Measurements from ENCODE around the gene SLC30A5. TPM values are rescaled to one million over a fixed set of nuclear protein-coding genes. Genes with fewer than 3 reads are reported as not detected.
"Not testable (repeated sequence)": the region's sequence is repeated elsewhere in the genome, so short reads cannot be mapped to it uniquely, and the experiment has no call there.

The SLC30A5 gene
- total and polyA plus RNA-seq, 10 of the 15 experiments (the other 5 are each of a cell fraction or from before 2014, with no cell fraction given): 14.7 to 67.9 (median 38.4) TPM

DNA sequence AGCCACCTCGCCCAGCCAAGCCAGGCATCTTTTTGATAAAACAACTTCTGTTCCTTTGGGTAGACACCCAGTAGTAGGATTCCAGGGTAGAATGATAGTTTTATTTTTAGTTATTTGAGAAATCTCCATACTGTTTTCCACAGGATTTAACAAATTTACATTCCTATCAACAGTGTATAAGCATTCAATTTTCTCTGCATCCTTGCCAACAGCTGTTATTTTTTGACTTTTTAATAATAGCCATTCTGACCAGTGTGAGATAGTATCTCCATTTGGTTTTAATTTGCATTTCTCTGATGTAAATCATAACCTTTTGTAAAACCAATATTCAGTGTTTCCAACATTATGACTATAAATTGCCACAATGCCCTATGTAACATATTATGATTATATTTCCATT, 45.0 kb downstream of the SLC30A5 start:
- ChIA-PET CTCF (interaction anchor here (1.2 kb wide), 1 partner anchor 13 kb away, joined by 3 read pairs; no protein-coding TSS in a partner anchor), SMC1A (ENCODE audit: uncharacterized antibody, unreplicated experiment) (interaction anchor here (0.7 kb wide), 1 partner anchor 1998 kb away, joined by 3 read pairs; no protein-coding TSS in a partner anchor), RAD21 (ENCODE audit: unreplicated experiment) (no interaction called here), POLR2A (no interaction called here)
- Histone ChIP-seq H3K9ac (ENCODE audit: control insufficient read depth, insufficient read depth, low read length) (no peak overlapping the region), H3K4me3 (no peak overlapping the region), H3K36me3 (ENCODE audit: control insufficient read depth in 2 of 2, insufficient read depth in 2 of 2, low read length in 1 of 2) (no peaks in the 10 kb centered on the region), H3K27ac (ENCODE audit: control insufficient read depth, insufficient read depth) (no peak overlapping the region), H3K79me2 (ENCODE audit: control insufficient read depth, insufficient read depth, low read length) (no peaks in the 10 kb centered on the region), H2AFZ (ENCODE audit: control insufficient read depth, low read depth, low read length) (no peak overlapping the region), H3K4me1 (ENCODE audit: control insufficient read depth, insufficient read depth, low read length) (peaks cover 6% of the 10 kb centered on the region), H3K27me3 (replicated peaks in 1 of 2; ENCODE audit: control insufficient read depth in 2 of 2, insufficient read depth in 2 of 2, low read length in 1 of 2) (no peaks in the 10 kb centered on the region), H4K20me1 (ENCODE audit: control insufficient read depth, insufficient read depth) (no peaks in the 10 kb centered on the region), H3K9me3 (replicated peaks; ENCODE audit: control insufficient read depth, insufficient read depth, low read length) (no peaks in the 10 kb centered on the region; the same call in 2 of the 3 replicates), H3K4me2 (ENCODE audit: control insufficient read depth, insufficient read depth) (no peak overlapping the region)
- in situ Hi-C loops (cut with MboI): no loop called here
- intact Hi-C loops (cut with micrococcal nuclease; ENCODE audit: unreplicated experiment): no loop called here
- whole genome bisulfite sequencing (ENCODE audit: insufficient coverage, insufficient replicate concordance, low lambda C conversion rate, missing lambda C conversion rate): 85% methylated on average over 1 of the region's 1 CpG
- no TSS peak for BruUV-seq (replicated peaks)
- no peak for TF ChIP-seq ASH2L (IDR thresholded peaks at IDR 0.05; ENCODE audit: borderline replicate concordance, low read depth)
- TF ChIP-seq NFYB (IDR thresholded peaks at IDR 0.05; ENCODE audit: insufficient read depth, low read depth, low read length): no peak
- TF ChIP-seq, protein P1, sequence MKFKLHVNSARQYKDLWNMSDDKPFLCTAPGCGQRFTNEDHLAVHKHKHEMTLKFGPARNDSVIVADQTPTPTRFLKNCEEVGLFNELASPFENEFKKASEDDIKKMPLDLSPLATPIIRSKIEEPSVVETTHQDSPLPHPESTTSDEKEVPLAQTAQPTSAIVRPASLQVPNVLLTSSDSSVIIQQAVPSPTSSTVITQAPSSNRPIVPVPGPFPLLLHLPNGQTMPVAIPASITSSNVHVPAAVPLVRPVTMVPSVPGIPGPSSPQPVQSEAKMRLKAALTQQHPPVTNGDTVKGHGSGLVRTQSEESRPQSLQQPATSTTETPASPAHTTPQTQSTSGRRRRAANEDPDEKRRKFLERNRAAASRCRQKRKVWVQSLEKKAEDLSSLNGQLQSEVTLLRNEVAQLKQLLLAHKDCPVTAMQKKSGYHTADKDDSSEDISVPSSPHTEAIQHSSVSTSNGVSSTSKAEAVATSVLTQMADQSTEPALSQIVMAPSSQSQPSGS (IDR thresholded peaks at IDR 0.05; ENCODE audit: low read length): no peak
- no peak for TF ChIP-seq MYC (IDR thresholded peaks at IDR 0.05; ENCODE audit: insufficient read depth, insufficient read length, insufficient replicate concordance, low read length, severe bottlenecking)
- TF ChIP-seq MTA3 (IDR thresholded peaks at IDR 0.05; ENCODE audit: borderline replicate concordance, low read length): no peak
- no peak for TF ChIP-seq POU2F2 (IDR thresholded peaks at IDR 0.05; ENCODE audit: borderline replicate concordance, low read depth, low read length)
- no peak for TF ChIP-seq MXI1 (IDR thresholded peaks at IDR 0.05; ENCODE audit: low read depth, low read length)
- TF ChIP-seq RELA (IDR thresholded peaks at IDR 0.05; ENCODE audit: borderline replicate concordance, partially characterized antibody): no peak
- no peak for TF ChIP-seq TARDBP (IDR thresholded peaks at IDR 0.05; ENCODE audit: borderline replicate concordance)
- DNase-seq (ENCODE audit: low read depth, low spot score) (no peak), ATAC-seq (no peak), FAIRE-seq (no peak)

DNA sequence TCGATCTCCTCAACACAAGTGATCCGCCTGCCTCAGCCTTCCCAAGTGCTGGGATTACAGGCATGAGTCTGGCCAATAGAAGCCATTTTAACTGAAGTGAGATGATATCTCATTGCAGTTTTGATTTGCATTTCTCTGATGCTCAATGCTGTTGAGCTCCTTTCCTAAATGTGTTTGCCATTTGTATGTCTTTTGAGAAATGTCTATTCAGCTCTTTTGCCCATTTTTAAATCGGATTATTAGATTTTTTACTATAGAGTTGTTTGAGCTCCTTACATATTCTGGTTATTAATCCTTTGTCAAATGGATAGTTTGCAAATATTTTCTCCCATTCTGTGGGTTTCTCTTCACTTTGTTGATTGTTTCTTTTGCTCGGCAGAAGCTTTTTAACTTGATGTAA, 46.4 kb downstream of the SLC30A5 start:
- H3K36me3 ChIP-seq (ENCODE audit: control insufficient read depth in 2 of 2, insufficient read depth in 2 of 2, low read length in 1 of 2); H3K27ac ChIP-seq (ENCODE audit: control insufficient read depth, insufficient read depth); BruUV-seq (replicated peaks); RAD21 ChIA-PET (ENCODE audit: unreplicated experiment); FAIRE-seq; in situ Hi-C loops (cut with MboI); H3K79me2 ChIP-seq (ENCODE audit: control insufficient read depth, insufficient read depth, low read length); ATAC-seq; H4K20me1 ChIP-seq (ENCODE audit: control insufficient read depth, insufficient read depth); intact Hi-C loops (cut with micrococcal nuclease; ENCODE audit: unreplicated experiment); H3K9me3 ChIP-seq (replicated peaks; ENCODE audit: control insufficient read depth, insufficient read depth, low read length); H3K9ac ChIP-seq (ENCODE audit: control insufficient read depth, insufficient read depth, low read length); H3K4me3 ChIP-seq; H3K4me2 ChIP-seq (ENCODE audit: control insufficient read depth, insufficient read depth); H3K4me1 ChIP-seq (ENCODE audit: control insufficient read depth, insufficient read depth, low read length); SMC1A ChIA-PET (ENCODE audit: uncharacterized antibody, unreplicated experiment); H3K27me3 ChIP-seq (replicated peaks in 1 of 2; ENCODE audit: control insufficient read depth in 2 of 2, insufficient read depth in 2 of 2, low read length in 1 of 2); H2AFZ ChIP-seq (ENCODE audit: control insufficient read depth, low read depth, low read length); DNase-seq (ENCODE audit: low read depth, low spot score); POLR2A ChIA-PET: not testable (repeated sequence)
- 83% methylated on average over 4 of the region's 4 CpGs for WGBS (ENCODE audit: insufficient coverage, insufficient replicate concordance, low lambda C conversion rate, missing lambda C conversion rate)
- CTCF ChIA-PET: interaction anchor here (1.2 to 1.3 kb wide), 2 partner anchors 50 to 132 kb away, joined by 3 read pairs; no protein-coding TSS in a partner anchor

Data from GM12878 (cell line).